Common myeloid progenitor, CD34-positive (primary cell): ENCODE data around the gene ARHGEF19.
A peak's percentile ranks its signal among the peaks of the same experiment; 100 is the strongest.

Experiments
- CTCF ChIA-PET: fragments of 350-600 bp; sonication (Branson Sonifier 250); formaldehyde crosslinking; loops from one replicate; lab custom pipeline; 2021; ENCODE audit warnings: antibody characterized with exemption; lab: Charles Lee
- POLR2A ChIA-PET: fragments of 350-600 bp; sonication (Branson Sonifier 250); formaldehyde crosslinking; loops from one replicate; lab custom pipeline; 2021; ENCODE audit warnings: antibody characterized with exemption; lab: Charles Lee
- DNase-seq, 3 donors: peaks; one replicate each; pipeline versions ENCODE4 v3.0.0 to v3.0.0-alpha.2; 2013
- H3K27ac ChIP-seq, 2 experiments: 1 replicate in 1 of 2; 2 replicates in 1 of 2; pipeline ENCODE4 v1.7.0; 2013; ENCODE audit warnings: inconsistent platforms in 2 of 2, low read length in 2 of 2, mild to moderate bottlenecking in 2 of 2, low read depth in 1 of 2, moderate library complexity in 1 of 2; ENCODE audit not compliant: severe bottlenecking in 2 of 2, insufficient read depth in 1 of 2, poor library complexity in 1 of 2
- H3K27me3 ChIP-seq, 5 experiments: replicated peaks in 2 of 5; 1 replicate in 3 of 5; 2 replicates in 2 of 5; pipeline versions ENCODE4 v1.6.1 to v1.7.0; 2013; ENCODE audit warnings: low read length in 4 of 5, mild to moderate bottlenecking in 2 of 5, moderate library complexity in 2 of 5, inconsistent platforms in 1 of 5; ENCODE audit not compliant: insufficient read depth in 5 of 5, control insufficient read depth in 4 of 5
- H3K36me3 ChIP-seq, 4 experiments: 1 replicate in 2 of 4; 2 replicates in 2 of 4; pipeline versions ENCODE4 v1.6.1 to v1.7.0; 2013; ENCODE audit warnings: low read length in 3 of 4, control low read depth in 1 of 4, mild to moderate bottlenecking in 1 of 4; ENCODE audit not compliant: control insufficient read depth in 4 of 4, insufficient read depth in 4 of 4
- H3K4me1 ChIP-seq, 4 experiments: 1 replicate in 3 of 4; 2 replicates in 1 of 4; pipeline versions ENCODE4 v1.6.1 to v1.7.1; 2013; ENCODE audit warnings: low read length in 3 of 4, mild to moderate bottlenecking in 3 of 4, control low read depth in 1 of 4, inconsistent platforms in 1 of 4, moderate library complexity in 1 of 4; ENCODE audit not compliant: control insufficient read depth in 4 of 4, insufficient read depth in 4 of 4; ENCODE audit errors: control extremely low read depth in 1 of 4
- H3K4me3 ChIP-seq, 7 experiments: 1 replicate in 4 of 7; 2 replicates in 3 of 7; pipeline versions ENCODE4 v1.5.1 to v1.7.0; 2013; ENCODE audit warnings: mild to moderate bottlenecking in 7 of 7, low read length in 6 of 7, moderate library complexity in 6 of 7, inconsistent platforms in 2 of 7, low read depth in 2 of 7, control low read depth in 1 of 7; ENCODE audit not compliant: insufficient read depth in 4 of 7, control insufficient read depth in 1 of 7; ENCODE audit errors: extremely low read depth in 1 of 7
- H3K9me3 ChIP-seq, 5 experiments: 1 replicate in 4 of 5; 2 replicates in 1 of 5; pipeline versions ENCODE4 v1.6.1 to v1.7.1; 2013; ENCODE audit warnings: low read length in 4 of 5, mild to moderate bottlenecking in 2 of 5, inconsistent platforms in 1 of 5, low read depth in 1 of 5, moderate library complexity in 1 of 5; ENCODE audit not compliant: control insufficient read depth in 4 of 5, insufficient read depth in 2 of 5; ENCODE audit errors: control extremely low read depth in 1 of 5
- WGBS: methylation state at CpG from one replicate; pipeline ENCODE4 v1.1.5; 2013; ENCODE audit not compliant: insufficient coverage; 5-methylcytosine and 5-hydroxymethylcytosine counted together

The ARHGEF19 gene

GRCh38 chr1:16245476-16246196 is 33.2 kb upstream of the ARHGEF19 start:
- H3K27ac ChIP-seq: no peak overlapping the region
- no peaks in the 10 kb centered on the region for H3K9me3 ChIP-seq
- CTCF ChIA-PET: interaction anchor here (0.7 to 5.0 kb wide), 12 partner anchors 9 to 172 kb away, joined by 3 to 48 read pairs (median 5); partner anchors contain the start of gene FAM131C
- 91% methylated on average over 4 of the region's 9 CpGs for WGBS
- no peak for DNase-seq
- POLR2A ChIA-PET: no interaction called here
- no peak overlapping the region for H3K4me3 ChIP-seq
- H3K27me3 ChIP-seq: no peaks in the 10 kb centered on the region
- H3K36me3 ChIP-seq: peaks cover 2 to 18% (median 5%) of the 10 kb centered on the region in 4 experiments
- peaks cover 26 to 48% (median 38%) of the 10 kb centered on the region in 4 experiments for H3K4me1 ChIP-seq

GRCh38 chr1:16244650-16245285 is 32.3 kb upstream of the ARHGEF19 start:
- H3K27me3 ChIP-seq: no peaks in the 10 kb centered on the region
- H3K27ac ChIP-seq: no peak overlapping the region
- H3K4me3 ChIP-seq: no peak overlapping the region
- ChIA-PET POLR2A (no interaction called here), CTCF (interaction anchor here (0.7 to 5.0 kb wide), 19 partner anchors 9 to 171 kb away, joined by 3 to 48 read pairs (median 5); partner anchors contain the start of gene FAM131C)
- peaks cover 24 to 40% (median 30%) of the 10 kb centered on the region in 4 experiments for H3K4me1 ChIP-seq
- DNase-seq: no peak
- 98% methylated on average over 5 of the region's 8 CpGs for WGBS
- H3K9me3 ChIP-seq: no peaks in the 10 kb centered on the region
- peaks cover 0 to 15% (median 4%) of the 10 kb centered on the region in 4 experiments for H3K36me3 ChIP-seq

- WGBS: 39% methylated on average over 8 of the region's 8 CpGs
- Histone ChIP-seq H3K9me3 (no peaks in the 10 kb centered on the region), H3K36me3 (peaks cover 0 to 15% (median 4%) of the 10 kb centered on the region in 4 experiments), H3K4me1 (peaks cover 17 to 33% (median 23%) of the 10 kb centered on the region in 4 experiments), H3K27ac (no peak overlapping the region), H3K4me3 (no peak overlapping the region), H3K27me3 (no peaks in the 10 kb centered on the region)
- ChIA-PET POLR2A (no interaction called here), CTCF (interaction anchor here (0.9 to 5.0 kb wide), 18 partner anchors 10 to 171 kb away, joined by 3 to 48 read pairs (median 6); partner anchors contain the start of gene FAM131C)
- DNase-seq: peak; percentile 80 to 91 (median 86)
These were observed 31.6 kb upstream of the ARHGEF19 start for GRCh38 chr1:16243936-16244649.

GRCh38 chr1:16243215-16243610 is 30.8 kb upstream of the ARHGEF19 start:
- H3K9me3 ChIP-seq: no peaks in the 10 kb centered on the region
- no peak for DNase-seq
- no peak overlapping the region for H3K27ac ChIP-seq
- POLR2A ChIA-PET: no interaction called here
- H3K36me3 ChIP-seq: peaks cover 0 to 15% (median 4%) of the 10 kb centered on the region in 4 experiments
- CTCF ChIA-PET: interaction anchor here (1.2 to 5.0 kb wide), 9 partner anchors 9 to 168 kb away, joined by 3 to 48 read pairs (median 8); no protein-coding TSS in a partner anchor
- H3K27me3 ChIP-seq: no peaks in the 10 kb centered on the region
- no peak overlapping the region for H3K4me3 ChIP-seq
- WGBS: 88% methylated on average over 8 of the region's 8 CpGs
- H3K4me1 ChIP-seq: peaks cover 10 to 24% (median 15%) of the 10 kb centered on the region in 4 experiments

- no peak overlapping the region for H3K27ac ChIP-seq
- H3K9me3 ChIP-seq: no peaks in the 10 kb centered on the region
- DNase-seq: no peak
- no peak overlapping the region for H3K4me3 ChIP-seq
- peaks cover 7 to 22% (median 11%) of the 10 kb centered on the region in 4 experiments for H3K4me1 ChIP-seq
- ChIA-PET CTCF (interaction anchor here (1.1 to 5.0 kb wide), 9 partner anchors 9 to 164 kb away, joined by 3 to 48 read pairs (median 7); no protein-coding TSS in a partner anchor), POLR2A (no interaction called here)
- 93% methylated on average over 15 of the region's 17 CpGs for WGBS
- H3K27me3 ChIP-seq: no peaks in the 10 kb centered on the region
- peaks cover 0 to 10% (median 4%) of the 10 kb centered on the region in 4 experiments for H3K36me3 ChIP-seq
These were observed 30.2 kb upstream of the ARHGEF19 start for GRCh38 chr1:16242556-16243214.

- Histone ChIP-seq H3K27me3 (no peaks in the 10 kb centered on the region), H3K36me3 (peaks cover 0 to 5% (median 0%) of the 10 kb centered on the region in 4 experiments), H3K4me1 (peaks cover 5 to 23% (median 15%) of the 10 kb centered on the region in 4 experiments), H3K27ac (no peak overlapping the region), H3K4me3 (no peak overlapping the region), H3K9me3 (no peaks in the 10 kb centered on the region)
- POLR2A ChIA-PET: no interaction called here
- CTCF ChIA-PET: interaction anchor here (1.3 to 5.0 kb wide), 4 partner anchors 25 to 163 kb away, joined by 4 to 48 read pairs (median 6); no protein-coding TSS in a partner anchor
- 98% methylated on average over 7 of the region's 10 CpGs for WGBS
- no peak for DNase-seq
These were observed 28.8 kb upstream of the ARHGEF19 start for GRCh38 chr1:16241221-16241708.
